Measurements from ENCODE around the gene CMSS1. TPM values are rescaled to one million over a fixed set of nuclear protein-coding genes. Genes with fewer than 3 reads are reported as not detected.

CMSS1 gene
- total RNA-seq, 4 donors from 2014 or later = 2.4 to 29.9 (median 5.2) TPM

GRCh38 chr3:100205171-100205570, 387.5 kb downstream of the CMSS1 start:
- Histone ChIP-seq H3K9me3 (no peaks in the 10 kb centered on the region), H3K4me3 (no peak overlapping the region), H3K36me3 (no peaks in the 10 kb centered on the region), H3K27ac (no peak overlapping the region), H3K4me1 (peaks cover 2 to 7% (median 5%) of the 10 kb centered on the region in 4 donors), H3K27me3 (no peaks in the 10 kb centered on the region)
- WGBS, 2 donors (ENCODE audit: low coverage in 1 of 2) = 65 to 77% methylated on average over 2 of the region's 2 CpGs
- DNase-seq = no peak
- intact Hi-C loops (cut with DNase I; ENCODE audit: low total_unique reads) = no loop called here
- in situ Hi-C loops (cut with MboI; ENCODE audit: low pct_ligation_motif_present in 1 of 4, low pct_unique_long_range_greater_than_20kb in 1 of 4, low sequenced_read_pairs in 3 of 4) = no loop called here
- TF ChIP-seq POLR2AphosphoS5 (IDR thresholded peaks at IDR 0.05) = no peak
- TF ChIP-seq POLR2A (IDR thresholded peaks at IDR 0.05) = no peak
- no peak for TF ChIP-seq EP300 (IDR thresholded peaks at IDR 0.05; ENCODE audit: low read depth)

DNA sequence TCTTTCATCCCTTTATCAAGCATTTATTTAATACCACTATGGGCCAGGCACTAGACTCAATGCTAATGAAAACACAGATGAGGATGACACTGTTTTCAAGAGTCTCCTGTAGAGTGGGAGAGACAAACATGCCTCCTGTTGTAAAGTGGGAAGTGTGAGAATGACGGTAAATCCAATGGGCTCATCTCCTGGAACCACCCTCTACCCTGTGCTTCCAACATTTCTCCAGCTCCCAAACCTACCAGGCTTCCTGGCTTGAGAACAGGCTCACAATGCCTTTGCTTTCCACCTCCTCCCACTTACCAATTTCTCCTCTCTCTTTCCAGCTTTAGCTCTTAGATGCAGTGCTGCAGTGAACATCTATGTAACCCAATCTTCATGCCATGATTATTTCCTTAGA, 389.0 kb downstream of the CMSS1 start:
- Histone ChIP-seq H3K9me3 (no peaks in the 10 kb centered on the region), H3K4me3 (no peak overlapping the region), H3K27me3 (no peaks in the 10 kb centered on the region), H3K36me3 (no peaks in the 10 kb centered on the region), H3K27ac (no peak overlapping the region), H3K4me1 (peaks cover 9 to 21% (median 15%) of the 10 kb centered on the region in 4 donors)
- DNase-seq = no peak
- WGBS, 2 donors (ENCODE audit: low coverage in 1 of 2) = 85 to 100% methylated on average over 1 of the region's 1 CpG
- TF ChIP-seq POLR2AphosphoS5 (IDR thresholded peaks at IDR 0.05) (no peak), POLR2A (IDR thresholded peaks at IDR 0.05) (no peak), EP300 (IDR thresholded peaks at IDR 0.05; ENCODE audit: low read depth) (no peak)
- TF ChIP-seq, protein P1, sequence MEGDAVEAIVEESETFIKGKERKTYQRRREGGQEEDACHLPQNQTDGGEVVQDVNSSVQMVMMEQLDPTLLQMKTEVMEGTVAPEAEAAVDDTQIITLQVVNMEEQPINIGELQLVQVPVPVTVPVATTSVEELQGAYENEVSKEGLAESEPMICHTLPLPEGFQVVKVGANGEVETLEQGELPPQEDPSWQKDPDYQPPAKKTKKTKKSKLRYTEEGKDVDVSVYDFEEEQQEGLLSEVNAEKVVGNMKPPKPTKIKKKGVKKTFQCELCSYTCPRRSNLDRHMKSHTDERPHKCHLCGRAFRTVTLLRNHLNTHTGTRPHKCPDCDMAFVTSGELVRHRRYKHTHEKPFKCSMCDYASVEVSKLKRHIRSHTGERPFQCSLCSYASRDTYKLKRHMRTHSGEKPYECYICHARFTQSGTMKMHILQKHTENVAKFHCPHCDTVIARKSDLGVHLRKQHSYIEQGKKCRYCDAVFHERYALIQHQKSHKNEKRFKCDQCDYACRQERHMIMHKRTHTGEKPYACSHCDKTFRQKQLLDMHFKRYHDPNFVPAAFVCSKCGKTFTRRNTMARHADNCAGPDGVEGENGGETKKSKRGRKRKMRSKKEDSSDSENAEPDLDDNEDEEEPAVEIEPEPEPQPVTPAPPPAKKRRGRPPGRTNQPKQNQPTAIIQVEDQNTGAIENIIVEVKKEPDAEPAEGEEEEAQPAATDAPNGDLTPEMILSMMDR (IDR thresholded peaks at IDR 0.05) = no peak
- intact Hi-C loops (cut with DNase I; ENCODE audit: low total_unique reads) (no loop called here), in situ Hi-C loops (cut with MboI; ENCODE audit: low pct_ligation_motif_present in 1 of 4, low pct_unique_long_range_greater_than_20kb in 1 of 4, low sequenced_read_pairs in 3 of 4) (no loop called here)

DNA sequence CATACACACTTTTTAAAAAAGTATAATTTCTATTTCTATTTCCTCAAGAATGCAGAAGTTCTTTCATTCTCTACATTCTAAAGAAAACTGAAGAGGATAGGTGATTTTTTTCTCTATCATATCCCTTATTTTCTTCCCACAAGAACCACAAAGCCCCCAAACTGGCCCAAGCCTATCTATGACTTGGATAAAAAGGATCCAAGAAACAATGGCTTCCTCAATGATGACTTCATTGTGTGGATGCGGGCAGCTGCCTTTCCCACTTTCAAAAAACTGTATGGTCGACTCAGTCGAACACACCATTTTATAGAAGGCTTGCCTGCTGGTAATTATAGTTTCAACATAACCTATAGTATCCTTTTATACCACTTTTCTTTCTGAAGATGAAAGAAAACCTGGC, 390.2 kb downstream of the CMSS1 start:
- Histone ChIP-seq H3K27me3 (no peaks in the 10 kb centered on the region), H3K9me3 (no peaks in the 10 kb centered on the region), H3K4me3 (no peak overlapping the region), H3K36me3 (no peaks in the 10 kb centered on the region), H3K4me1 (peaks cover 9 to 22% (median 15%) of the 10 kb centered on the region in 4 donors), H3K27ac (no peak overlapping the region)
- 90 to 99% methylated on average over 3 of the region's 3 CpGs for WGBS, 2 donors (ENCODE audit: low coverage in 1 of 2)
- TF ChIP-seq, protein P1 (IDR thresholded peaks at IDR 0.05) = no peak
- TF ChIP-seq EP300 (IDR thresholded peaks at IDR 0.05; ENCODE audit: low read depth) (no peak), POLR2A (IDR thresholded peaks at IDR 0.05) (no peak), POLR2AphosphoS5 (IDR thresholded peaks at IDR 0.05) (no peak)
- in situ Hi-C loops (cut with MboI; ENCODE audit: low pct_ligation_motif_present in 1 of 4, low pct_unique_long_range_greater_than_20kb in 1 of 4, low sequenced_read_pairs in 3 of 4) (no loop called here), intact Hi-C loops (cut with DNase I; ENCODE audit: low total_unique reads) (no loop called here)
- no peak for DNase-seq

DNA sequence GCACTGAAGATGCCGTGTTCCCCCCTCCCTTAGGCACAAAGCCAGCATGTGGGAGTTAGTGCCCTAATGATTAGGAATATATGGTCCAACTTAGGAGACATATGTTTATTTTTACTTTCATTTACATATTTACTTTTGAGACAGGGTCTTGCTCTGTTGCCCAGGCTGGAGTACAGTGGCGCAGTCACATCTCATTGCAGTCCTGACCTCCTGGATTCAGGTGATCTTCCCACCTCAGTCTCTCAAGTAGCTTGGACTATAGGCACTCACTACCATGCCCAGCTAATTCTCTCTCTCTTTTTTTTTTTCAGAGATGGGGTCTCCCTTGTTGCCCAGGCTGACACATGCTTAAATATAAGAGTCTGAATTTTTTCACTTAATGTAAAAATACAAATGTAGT, 391.5 kb downstream of the CMSS1 start:
- intact Hi-C loops (cut with DNase I; ENCODE audit: low total_unique reads) (no loop called here), in situ Hi-C loops (cut with MboI; ENCODE audit: low pct_ligation_motif_present in 1 of 4, low pct_unique_long_range_greater_than_20kb in 1 of 4, low sequenced_read_pairs in 3 of 4) (no loop called here)
- Histone ChIP-seq H3K4me1 (peaks cover 9 to 22% (median 15%) of the 10 kb centered on the region in 4 donors), H3K27me3 (no peaks in the 10 kb centered on the region), H3K36me3 (no peaks in the 10 kb centered on the region), H3K4me3 (no peak overlapping the region), H3K9me3 (no peaks in the 10 kb centered on the region), H3K27ac (peak overlapping the region in 1 of 4 donors; percentile 78)
- TF ChIP-seq POLR2AphosphoS5 (IDR thresholded peaks at IDR 0.05) (no peak), POLR2A (IDR thresholded peaks at IDR 0.05) (no peak), EP300 (IDR thresholded peaks at IDR 0.05; ENCODE audit: low read depth) (no peak)
- TF ChIP-seq, protein P1 (IDR thresholded peaks at IDR 0.05) = no peak
- DNase-seq = no peak
- WGBS, 2 donors (ENCODE audit: low coverage in 1 of 2) = 92 to 100% methylated on average over 2 of the region's 2 CpGs
